Muscle layer of duodenum (tissue), 2 donors: ENCODE measurements around the gene CEMP1.

Experiments used
- H3K27ac ChIP-seq: one replicate; pipeline ENCODE4 v1.7.0; 2013; ENCODE audit warnings: mild to moderate bottlenecking, low read length
- H3K27me3 ChIP-seq: one replicate; pipeline ENCODE4 v1.7.0; 2013; ENCODE audit warnings: low read depth, mild to moderate bottlenecking, control low read depth, low read length
- H3K36me3 ChIP-seq, 2 donors: one replicate each; pipeline ENCODE4 v1.7.0; 2013; ENCODE audit warnings: low read length in 2 of 2, control low read depth in 1 of 2, mild to moderate bottlenecking in 1 of 2; ENCODE audit not compliant: insufficient read depth in 2 of 2, control insufficient read depth in 1 of 2
- H3K4me1 ChIP-seq, 2 donors: one replicate each; pipeline ENCODE4 v1.7.0; 2013; ENCODE audit warnings: low read length in 2 of 2, mild to moderate bottlenecking in 2 of 2, control low read depth in 1 of 2, moderate library complexity in 1 of 2; ENCODE audit not compliant: insufficient read depth in 2 of 2, control insufficient read depth in 1 of 2
- H3K4me3 ChIP-seq, 2 donors: one replicate each; pipeline ENCODE4 v1.7.0; 2013; ENCODE audit warnings: low read length in 2 of 2, low read depth in 1 of 2, mild to moderate bottlenecking in 1 of 2
- H3K9me3 ChIP-seq, 2 donors: one replicate each; pipeline ENCODE4 v1.7.0; 2013; ENCODE audit warnings: low read length in 2 of 2, control low read depth in 1 of 2, mild to moderate bottlenecking in 1 of 2; ENCODE audit not compliant: control insufficient read depth in 1 of 2
- donor health status: healthy.

The CEMP1 gene

DNA sequence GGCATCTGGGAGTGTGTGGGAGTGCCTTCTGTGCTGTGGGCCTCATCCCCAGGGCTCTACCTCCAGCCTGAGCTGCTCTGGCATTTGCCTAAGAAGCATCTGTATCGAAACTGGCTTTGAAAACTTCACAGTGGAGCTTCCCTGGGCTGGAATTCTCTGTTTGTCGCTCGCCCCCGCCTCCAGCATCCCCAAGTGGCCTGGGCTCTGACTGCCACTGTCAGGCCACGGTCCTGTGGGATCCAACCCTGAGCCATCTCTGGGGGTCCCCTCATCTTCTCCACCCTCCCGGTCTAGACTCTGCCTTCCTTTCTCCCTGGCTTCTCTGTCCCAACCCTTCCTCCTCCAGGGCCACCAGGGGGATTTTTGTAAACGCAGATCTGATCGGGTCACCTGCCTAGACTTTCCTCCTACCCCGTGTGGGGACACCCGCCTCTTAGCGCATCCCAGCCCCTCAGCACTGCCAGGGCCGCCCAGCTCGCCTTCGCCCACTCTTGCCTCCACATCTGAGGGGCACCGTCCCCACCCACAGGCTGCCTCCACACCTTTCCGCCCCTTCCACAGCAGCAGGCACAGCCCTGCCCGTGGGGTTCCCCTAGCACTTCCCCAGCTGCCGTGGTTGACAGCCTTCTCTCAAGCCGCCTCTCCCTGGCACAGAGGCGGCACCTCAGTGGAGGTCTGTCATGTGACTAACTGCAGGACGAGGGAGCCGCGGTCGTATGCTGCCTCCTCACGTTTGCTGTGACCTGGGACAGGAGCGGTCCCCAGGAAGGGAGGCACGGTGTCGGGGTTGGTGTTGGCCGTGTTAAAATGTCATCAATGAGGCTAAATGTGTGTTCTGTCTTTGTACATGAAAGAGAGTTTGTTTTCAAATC is 44.3 kb downstream of the CEMP1 start:
- H3K4me3 ChIP-seq, result no peak overlapping the region
- no peaks in the 10 kb centered on the region for H3K9me3 ChIP-seq
- no peak overlapping the region for H3K27ac ChIP-seq
- peaks cover 6 to 15% of the 10 kb centered on the region in 2 donors for H3K4me1 ChIP-seq
- H3K27me3 ChIP-seq, result no peaks in the 10 kb centered on the region
- H3K36me3 ChIP-seq, result peaks cover 0 to 12% of the 10 kb centered on the region in 2 donors

DNA sequence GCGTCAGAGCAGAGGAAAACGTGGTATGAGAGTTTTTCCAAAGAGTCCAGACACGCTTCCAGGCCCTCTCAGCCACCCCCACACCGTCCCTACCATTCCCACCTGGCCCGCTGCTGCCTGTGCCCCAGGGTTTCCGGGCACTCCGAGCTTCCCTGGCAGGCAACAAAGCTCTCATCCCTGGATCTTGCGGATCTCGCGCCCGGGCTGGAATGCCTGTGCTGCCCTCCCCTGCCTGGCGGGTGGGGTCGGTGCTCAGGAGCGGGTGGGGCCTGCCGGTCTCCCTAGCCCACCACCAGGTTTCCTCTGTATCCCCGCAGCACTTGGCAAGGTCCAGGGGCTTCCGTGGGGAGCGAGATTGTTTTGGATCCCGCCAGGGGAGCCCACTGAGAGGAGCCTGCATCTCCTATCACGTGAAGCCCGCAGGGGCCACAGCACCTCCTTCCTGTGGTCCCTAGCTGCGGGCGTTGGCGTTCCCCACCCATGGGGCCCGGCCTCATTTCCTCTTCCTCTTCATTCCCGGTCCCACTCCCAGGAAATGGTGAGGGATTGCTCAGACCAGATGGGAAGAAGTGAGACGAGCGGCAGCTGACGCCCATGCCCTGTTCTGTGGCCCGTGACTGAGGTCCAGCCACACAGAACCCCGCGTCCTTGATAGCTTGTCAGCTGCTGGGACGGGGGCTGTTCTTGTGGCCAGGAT is 45.2 kb downstream of the CEMP1 start:
- Histone ChIP-seq H3K27ac (no peak overlapping the region), H3K27me3 (no peaks in the 10 kb centered on the region), H3K36me3 (peaks cover 0 to 12% of the 10 kb centered on the region in 2 donors), H3K4me3 (no peak overlapping the region), H3K4me1 (peaks cover 6 to 15% of the 10 kb centered on the region in 2 donors), H3K9me3 (no peaks in the 10 kb centered on the region)

DNA sequence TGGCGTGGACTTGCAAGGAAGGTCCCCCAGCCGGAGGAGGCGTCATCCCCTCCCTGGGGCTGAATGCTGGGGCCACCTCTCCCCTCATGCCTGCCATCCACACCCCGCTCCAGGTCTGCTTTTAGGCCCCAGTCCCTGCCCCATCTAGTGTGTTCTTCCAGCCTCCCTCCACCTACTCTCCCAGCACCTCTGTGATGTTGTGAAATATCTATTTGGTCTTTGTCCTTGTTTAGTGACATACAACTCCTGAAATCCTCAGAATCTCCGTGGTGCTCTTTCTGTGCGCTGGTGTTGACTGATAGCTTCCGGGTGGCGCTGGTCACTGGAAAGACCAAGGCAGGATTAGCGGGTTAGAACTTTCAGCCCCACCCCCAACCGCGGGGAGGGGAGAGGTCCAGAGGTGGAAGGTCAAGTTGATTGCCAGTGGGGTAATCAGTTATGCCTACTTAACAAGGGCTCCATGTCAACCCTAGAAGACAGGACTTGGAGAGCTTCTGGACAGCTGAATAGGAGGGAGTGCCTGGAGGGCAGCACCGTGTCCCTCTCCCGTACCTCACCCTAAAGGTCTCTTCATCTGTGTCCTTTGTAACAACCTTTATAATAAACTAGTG is 46.2 kb downstream of the CEMP1 start:
- H3K4me3 ChIP-seq, result no peak overlapping the region
- H3K9me3 ChIP-seq, result no peaks in the 10 kb centered on the region
- peaks cover 0 to 5% of the 10 kb centered on the region in 2 donors for H3K36me3 ChIP-seq
- no peaks in the 10 kb centered on the region for H3K27me3 ChIP-seq
- peaks cover 6 to 15% of the 10 kb centered on the region in 2 donors for H3K4me1 ChIP-seq
- no peak overlapping the region for H3K27ac ChIP-seq

DNA sequence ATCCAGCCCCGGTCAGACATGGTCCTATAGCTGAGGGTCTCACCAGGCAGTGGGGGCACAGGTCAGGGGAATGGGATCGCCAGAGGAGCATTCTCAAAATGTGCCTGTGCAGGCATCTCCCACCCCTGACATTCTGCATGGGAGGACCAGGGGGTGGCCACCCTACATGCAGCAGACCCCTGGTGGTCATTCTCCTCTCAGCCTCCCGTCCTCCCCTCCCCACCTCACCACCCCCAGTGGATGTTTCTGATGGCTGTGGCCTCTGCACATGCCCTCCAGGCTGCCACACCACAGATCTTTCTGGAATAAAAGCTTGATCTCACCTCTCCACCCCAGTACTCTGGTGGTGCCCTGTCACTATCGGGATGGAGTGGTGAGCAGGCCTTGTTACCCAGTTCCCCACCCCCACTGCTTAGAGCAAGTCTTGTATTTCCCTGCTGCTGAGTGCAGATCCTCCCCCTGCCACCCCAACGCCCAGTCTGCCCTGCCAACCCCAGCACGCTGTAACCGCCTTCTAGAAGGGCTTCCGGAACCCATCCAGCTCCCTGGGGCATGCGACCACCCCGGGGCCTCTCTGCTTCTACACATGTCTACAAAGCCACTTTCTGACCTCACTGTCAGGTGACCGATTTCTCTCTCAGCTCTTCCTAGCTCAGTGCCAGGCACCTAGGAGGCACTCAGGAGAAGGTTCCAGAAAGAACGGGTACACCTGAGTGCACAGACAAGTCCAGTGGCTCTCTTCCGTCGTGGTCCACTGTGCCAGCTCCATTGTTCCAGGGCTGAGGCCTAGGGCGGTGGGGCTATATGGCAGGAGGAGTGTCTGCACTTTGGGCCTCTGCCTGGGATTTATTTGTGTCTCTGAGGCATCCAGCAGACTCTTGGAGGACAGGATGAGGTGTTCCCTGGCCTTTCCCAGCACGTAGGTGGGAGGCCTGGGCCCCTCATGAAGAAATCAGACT is 47.0 kb downstream of the CEMP1 start:
- Histone ChIP-seq H3K27ac (no peak overlapping the region), H3K4me1 (peaks cover 6 to 15% of the 10 kb centered on the region in 2 donors), H3K27me3 (no peaks in the 10 kb centered on the region), H3K4me3 (no peak overlapping the region), H3K9me3 (no peaks in the 10 kb centered on the region), H3K36me3 (no peaks in the 10 kb centered on the region)

DNA sequence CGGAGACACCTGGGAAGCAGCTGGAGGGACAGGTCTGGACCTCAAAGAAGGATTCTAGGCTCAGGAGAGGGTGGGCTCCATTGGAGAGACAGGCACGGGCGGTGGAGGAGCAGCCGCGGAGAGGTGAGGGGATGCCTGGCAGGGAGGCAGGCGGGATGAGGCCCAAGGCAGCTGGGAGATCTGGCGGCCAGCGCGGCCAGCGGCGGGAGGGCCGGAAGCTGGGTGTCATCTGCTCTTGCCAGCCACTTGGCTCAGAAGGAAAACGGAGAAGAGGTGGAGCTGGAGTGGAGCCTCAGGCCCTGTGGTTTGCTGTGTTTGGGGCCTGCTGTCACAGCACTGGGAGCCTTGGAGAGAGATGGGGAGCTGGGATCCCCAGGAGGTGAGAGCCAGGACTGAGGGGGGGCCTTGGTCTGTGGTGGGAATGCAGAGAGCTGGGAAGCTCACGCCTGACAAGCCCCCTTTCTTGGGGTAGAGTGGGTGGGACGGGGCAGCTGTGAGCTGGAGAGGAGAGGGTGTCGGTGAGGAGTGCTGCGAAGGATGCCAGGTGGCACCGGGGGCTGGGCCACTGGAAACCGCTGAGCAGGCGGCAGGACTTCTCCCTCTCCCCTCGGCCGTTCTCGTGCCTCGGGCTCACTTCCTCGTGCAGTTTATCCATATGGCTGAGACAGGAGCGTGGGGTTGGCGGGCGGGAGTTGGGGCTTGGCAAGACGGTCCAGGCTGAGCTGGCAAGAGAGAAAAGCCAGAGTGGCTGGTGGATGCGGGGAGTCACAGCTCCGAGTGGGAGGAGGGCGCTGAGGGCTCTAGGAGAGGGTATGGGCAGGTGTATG is 48.3 kb downstream of the CEMP1 start:
- H3K4me3 ChIP-seq, result peak overlapping the region; percentile 26 to 52
- peaks cover 6 to 15% of the 10 kb centered on the region in 2 donors for H3K4me1 ChIP-seq
- H3K36me3 ChIP-seq, result no peaks in the 10 kb centered on the region
- H3K9me3 ChIP-seq, result no peaks in the 10 kb centered on the region
- H3K27ac ChIP-seq, result peak overlapping the region; percentile 8
- no peaks in the 10 kb centered on the region for H3K27me3 ChIP-seq

DNA sequence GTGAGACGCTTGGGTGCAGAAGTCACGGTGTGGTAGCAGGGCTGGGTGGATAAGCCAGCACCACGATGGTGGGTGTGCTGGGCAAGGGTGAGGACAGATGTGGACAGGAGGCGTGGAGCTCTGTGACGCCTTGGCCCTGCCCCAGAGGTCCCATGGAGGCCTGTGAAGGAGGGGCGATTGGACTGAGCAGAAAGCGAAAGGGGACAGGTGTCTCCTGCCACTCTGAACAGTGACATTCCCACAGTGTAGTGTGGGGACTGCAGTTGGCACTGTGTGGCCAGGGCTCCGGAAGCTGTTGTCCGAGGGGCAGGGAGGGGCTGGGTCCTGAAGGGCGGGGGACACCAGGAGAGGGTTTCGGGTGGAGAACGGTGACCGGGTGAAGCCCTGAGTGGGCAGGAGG is 49.0 kb downstream of the CEMP1 start:
- H3K36me3 ChIP-seq, result no peaks in the 10 kb centered on the region
- H3K27me3 ChIP-seq, result no peaks in the 10 kb centered on the region
- peaks cover 6 to 15% of the 10 kb centered on the region in 2 donors for H3K4me1 ChIP-seq
- H3K9me3 ChIP-seq, result no peaks in the 10 kb centered on the region
- H3K4me3 ChIP-seq, result no peak overlapping the region
- H3K27ac ChIP-seq, result no peak overlapping the region

DNA sequence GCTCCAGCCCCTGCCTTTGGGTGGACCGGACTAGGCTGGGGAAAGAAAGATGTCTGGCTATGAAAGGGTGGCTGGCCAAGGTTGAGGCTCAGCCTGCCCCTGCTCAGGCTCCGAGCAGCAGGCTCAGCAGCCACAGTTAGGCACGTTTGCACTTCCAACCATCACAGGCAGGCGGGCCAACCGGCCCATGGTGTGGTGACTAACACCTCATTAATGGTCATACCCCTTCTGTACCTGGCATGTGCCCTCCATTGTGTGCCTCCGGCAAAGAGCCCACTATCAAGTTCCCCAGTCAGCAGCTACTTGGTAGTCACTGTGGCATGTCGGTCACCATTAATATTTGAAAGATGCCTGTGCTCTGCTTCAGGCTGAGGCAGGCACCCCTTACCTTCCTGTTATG is 49.5 kb downstream of the CEMP1 start:
- H3K9me3 ChIP-seq, result no peaks in the 10 kb centered on the region
- no peak overlapping the region for H3K27ac ChIP-seq
- H3K27me3 ChIP-seq, result no peaks in the 10 kb centered on the region
- no peaks in the 10 kb centered on the region for H3K36me3 ChIP-seq
- peaks cover 6 to 15% of the 10 kb centered on the region in 2 donors for H3K4me1 ChIP-seq
- no peak overlapping the region for H3K4me3 ChIP-seq

DNA sequence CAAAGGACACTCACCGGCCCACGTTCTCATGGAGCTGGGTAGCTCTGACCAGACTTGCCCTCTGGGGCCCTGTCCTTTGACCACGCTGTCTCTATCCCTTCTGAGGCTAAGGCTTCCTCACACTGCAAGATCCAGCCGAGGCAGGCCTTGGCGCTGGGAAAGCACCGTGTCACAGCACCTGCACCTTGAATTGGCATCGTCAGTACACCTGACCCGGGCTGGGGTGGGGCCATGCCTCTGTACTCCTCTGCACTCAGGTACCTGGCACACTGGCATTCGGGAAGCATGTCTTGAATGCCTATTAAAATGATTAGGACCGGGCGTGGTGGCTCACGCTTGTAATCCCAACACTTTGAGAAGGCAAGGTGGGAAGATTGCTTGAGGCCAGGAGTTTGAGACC is 50.3 kb downstream of the CEMP1 start:
- Histone ChIP-seq H3K27ac (no peak overlapping the region), H3K9me3 (no peaks in the 10 kb centered on the region), H3K36me3 (no peaks in the 10 kb centered on the region), H3K27me3 (no peaks in the 10 kb centered on the region), H3K4me3 (no peak overlapping the region), H3K4me1 (peaks cover 8 to 18% of the 10 kb centered on the region in 2 donors)
